Astrocyte of the hippocampus (primary cell): ENCODE results near the gene CHI3L2.
A peak's percentile ranks its signal among the peaks of the same experiment; 100 is the strongest.

Experiments
- DNase-seq: peaks from one replicate; pipeline ENCODE4 v3.0.0; 2011; ENCODE audit warnings: low read depth, low spot score

Gene CHI3L2

DNA sequence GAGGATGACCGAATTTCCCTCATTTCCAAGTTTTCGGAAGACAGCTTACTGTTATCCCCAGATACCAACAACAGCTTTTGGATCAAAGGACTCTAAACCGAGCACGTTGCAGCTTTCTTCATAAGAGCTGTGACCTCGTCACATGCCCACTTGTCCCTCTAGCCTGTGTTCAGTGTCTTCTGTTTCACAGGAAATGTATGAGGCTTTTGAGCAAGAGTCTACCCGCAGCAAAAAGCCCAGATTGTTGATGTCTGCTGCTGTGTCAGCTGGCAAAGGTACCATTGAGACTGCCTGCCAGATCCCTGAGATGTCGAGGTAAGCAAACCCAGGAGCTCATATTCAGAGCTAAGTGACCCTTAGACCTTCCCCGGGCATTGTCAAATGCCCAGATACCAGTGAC is 24.1 kb downstream of the CHI3L2 start:
- DNase-seq = no peak

DNA sequence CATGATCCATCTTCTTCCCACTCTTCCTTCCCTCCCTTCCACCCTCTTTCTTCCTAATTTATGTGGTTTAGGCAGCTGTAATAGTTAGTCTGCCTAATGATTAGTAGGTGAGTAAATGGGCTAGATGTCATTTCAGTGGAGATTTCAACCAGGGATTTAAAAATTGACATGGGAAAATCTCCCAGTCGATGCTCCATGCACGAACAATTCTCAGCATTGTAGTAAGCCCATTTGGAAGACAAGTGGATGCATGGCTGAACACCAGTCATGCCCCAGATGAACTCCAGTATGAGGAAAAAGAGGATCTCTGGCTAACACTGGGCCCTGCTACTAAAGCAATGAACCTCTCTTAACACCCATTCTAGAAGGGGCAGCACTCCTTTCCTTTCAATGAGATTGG is 25.3 kb downstream of the CHI3L2 start:
- DNase-seq = no peak

DNA sequence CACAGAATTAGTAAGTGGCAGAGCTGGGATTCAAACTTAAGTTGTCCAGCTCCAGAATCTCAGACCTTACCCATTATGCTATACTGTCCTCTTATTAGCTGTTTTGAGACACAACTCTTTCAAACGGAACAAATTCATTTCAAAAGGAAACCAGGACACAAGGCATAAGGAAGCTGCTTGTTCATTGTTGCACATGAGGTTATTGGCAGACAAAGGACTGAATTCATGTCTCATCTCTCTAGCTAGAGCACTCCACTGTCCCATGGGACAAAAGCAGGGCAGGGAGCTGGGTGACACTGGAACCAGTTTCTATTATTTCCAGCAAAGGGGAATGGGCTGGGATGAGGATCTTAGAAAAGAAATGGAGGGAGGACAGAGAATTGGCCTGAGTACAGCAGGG is 26.4 kb downstream of the CHI3L2 start:
- DNase-seq = no peak

DNA sequence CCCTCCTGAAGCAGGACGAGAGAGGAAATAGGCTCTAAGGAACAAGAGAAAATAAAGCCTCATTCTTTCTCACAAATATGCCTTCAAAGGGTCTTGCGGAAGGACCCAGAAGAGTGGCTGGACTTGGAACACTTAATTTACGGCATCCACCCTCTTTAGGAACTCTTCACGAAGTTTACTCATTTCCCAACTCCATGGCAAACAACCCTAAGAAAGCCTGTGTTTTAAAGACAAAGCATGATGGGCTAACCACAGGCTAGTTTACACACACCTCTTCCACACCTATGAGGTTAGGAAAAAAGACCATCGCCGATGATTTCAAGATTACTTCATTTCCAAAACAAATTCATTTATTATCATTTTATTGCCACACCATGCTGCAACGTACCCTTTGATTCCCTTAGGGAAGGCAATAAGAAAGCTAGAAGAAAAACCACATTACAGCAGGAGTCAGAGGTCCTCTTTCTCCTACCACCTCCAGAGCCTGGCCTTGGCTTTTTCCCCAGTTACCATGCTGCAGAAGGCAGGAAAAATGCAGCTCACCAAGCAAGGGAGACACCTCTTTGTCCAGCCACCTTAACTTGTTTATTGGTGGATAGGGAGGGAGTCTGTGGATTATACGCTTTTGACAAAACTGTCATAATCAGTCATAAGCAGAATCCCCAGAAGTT is 29.6 kb downstream of the CHI3L2 start:
- DNase-seq = no peak

DNA sequence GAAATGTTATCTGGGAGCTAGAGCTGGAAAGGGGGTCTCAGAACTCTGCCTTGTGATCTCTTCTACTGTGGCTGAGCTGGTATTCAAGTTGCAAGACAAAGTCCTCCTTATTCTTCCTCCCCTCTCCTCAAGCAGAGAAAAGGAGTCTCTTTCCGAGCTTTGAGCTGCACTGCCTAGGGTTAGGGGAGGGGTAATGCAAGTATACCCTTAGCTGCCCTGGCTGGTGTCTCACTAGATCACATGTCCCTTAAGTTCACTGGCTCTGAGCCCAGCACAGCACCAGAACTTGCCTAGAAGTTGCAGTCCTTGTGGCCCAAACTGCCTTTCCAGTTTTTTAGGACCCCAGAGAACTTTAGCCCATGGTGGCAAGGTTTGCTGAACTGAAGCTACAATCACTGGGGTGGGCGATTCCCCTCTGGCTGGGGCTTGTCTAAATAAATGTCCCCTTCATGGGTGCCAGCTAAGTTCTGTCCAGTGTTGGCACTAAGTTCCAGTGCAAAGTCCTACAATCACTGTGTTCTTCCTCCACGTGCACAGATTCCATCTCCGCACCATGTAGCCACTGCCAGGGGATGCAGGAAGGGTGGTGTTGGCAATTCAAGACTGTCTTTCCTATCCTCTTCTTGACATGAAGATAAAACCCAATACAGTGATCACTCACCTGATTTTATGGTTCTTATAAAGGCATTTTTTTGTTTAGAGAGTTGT is 40.4 kb downstream of the CHI3L2 start:
- no peak for DNase-seq

DNA sequence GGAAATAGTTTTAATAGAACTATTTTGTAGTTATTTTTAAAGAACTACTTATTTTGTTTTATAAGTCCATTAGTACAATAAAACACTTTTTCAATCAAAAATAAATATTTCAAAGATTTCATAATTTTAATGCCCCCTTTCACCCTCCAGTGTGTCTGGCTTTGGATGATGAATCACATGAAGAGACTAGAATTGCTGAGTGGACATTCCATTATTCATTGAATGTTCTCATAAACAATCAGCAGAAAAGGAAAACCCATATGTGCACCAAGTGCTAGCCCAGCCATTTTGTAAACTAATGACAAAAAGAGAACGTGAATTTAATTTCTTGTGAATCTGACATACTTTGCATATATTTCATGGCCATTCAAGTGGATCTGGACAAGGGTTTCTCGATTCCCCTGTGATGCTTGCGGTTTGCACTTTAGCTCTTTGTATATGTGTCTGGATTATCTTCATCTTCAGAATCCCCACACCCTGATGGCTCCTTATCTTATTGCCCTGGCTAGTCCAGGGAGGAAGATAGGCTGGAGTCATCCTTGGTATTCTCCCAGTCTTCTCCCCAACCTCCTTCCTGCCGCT is 42.4 kb downstream of the CHI3L2 start:
- no peak for DNase-seq

DNA sequence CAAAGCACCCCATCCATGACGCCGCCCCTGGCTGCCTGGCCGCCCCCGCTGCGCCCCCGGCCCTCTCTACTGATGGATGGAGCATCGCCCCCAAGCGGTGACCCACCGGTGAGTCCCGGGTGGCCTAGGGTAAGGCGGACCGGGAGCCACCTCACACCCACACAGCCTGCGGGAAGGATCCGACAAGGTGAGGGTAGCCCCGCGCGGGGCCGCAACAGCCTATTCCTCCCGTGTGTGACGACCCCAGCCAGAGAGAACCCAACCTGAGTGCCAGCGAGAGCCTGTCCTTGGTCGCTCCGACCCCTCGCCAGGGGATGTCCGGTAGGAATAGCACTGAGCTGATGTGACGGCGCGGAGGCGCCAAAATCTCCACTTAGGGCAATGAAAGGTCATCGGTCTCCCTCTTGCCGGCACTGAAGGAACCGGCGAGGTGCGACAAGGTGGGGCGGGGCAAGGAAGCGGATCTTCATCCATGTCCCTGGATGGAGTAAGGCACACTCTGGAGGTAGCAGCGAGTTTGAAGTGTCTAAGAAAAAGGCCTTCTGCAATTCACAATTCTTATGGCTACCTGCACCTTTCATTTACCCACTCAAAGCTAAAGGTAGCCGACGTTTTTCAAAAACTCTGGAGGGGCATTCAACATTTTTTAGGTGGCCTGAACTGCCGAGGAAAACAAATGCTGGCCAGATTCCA is 43.4 kb downstream of the CHI3L2 start:
- no peak for DNase-seq

DNA sequence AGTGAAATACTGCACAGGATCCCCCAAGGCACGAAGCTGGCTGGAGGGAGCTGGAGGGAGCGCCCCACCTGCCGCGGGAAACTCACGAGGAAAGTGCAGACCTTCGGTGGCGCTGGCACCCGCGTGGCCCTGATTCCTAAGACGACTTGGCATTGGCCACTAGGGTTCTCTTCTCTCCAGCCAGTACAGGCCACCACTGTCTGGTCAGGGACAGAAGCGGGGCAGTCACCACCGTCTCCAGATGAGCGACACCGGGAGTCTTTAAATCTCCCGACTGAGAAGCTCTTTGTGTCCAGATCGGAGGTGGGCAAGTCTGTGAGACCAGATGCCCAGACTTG is 43.9 kb downstream of the CHI3L2 start:
- DNase-seq = no peak

DNA sequence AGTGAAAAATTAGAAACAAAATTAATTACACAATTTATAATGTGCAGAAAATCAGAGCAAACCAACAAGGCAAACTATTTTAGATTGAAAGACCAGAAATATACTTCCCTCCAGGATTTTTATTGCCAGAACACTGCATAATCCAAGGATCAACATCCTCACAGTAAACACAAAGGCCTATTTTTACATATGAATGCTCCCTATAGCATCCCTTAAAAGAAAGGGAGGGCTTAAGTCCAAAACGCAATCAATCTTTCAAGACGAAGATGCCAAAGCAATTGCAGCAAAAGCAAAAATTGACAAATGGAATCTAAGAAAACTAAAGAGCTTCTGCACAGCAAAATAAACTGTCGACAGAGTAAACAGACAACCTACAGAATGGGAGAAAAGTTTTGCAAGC is 44.6 kb downstream of the CHI3L2 start:
- no peak for DNase-seq

DNA sequence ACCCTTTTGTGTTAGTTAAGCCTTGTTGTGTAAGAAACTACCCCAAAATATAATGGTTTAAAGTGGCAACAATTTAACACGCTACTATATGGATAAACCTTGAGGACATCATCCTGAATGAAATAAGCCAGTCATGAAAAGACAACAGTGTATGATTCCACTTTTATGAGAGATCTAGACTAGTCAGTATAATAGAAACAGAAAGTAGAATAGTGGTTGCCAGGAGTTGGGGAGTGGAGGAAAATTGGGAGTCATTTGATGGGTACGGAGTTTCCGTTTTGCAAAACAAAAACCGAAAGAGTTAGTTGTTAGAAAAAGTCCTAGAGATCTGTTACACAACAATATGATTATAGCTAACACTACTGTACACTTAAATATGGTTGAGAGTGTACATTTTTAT is 47.1 kb downstream of the CHI3L2 start:
- no peak for DNase-seq

DNA sequence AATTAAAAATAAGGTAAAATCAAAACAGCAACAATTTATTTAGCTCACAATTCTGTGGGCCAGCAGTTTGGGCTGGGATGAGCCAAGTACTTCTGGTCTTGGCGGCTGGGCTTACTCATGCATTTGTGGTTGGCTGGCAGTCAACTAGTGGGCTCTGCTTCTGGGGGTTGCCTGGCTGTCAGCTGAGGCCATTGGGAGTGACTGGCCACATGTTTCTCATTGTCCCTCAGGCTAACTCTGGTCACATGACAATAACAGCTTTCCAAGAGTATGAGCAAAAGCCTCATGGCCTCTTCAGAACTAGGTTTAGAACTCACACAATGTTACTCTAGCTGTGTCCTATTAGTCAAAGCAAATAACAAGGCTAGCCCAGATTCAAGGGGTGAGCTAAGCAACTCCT is 47.6 kb downstream of the CHI3L2 start:
- DNase-seq = peak; percentile 84

DNA sequence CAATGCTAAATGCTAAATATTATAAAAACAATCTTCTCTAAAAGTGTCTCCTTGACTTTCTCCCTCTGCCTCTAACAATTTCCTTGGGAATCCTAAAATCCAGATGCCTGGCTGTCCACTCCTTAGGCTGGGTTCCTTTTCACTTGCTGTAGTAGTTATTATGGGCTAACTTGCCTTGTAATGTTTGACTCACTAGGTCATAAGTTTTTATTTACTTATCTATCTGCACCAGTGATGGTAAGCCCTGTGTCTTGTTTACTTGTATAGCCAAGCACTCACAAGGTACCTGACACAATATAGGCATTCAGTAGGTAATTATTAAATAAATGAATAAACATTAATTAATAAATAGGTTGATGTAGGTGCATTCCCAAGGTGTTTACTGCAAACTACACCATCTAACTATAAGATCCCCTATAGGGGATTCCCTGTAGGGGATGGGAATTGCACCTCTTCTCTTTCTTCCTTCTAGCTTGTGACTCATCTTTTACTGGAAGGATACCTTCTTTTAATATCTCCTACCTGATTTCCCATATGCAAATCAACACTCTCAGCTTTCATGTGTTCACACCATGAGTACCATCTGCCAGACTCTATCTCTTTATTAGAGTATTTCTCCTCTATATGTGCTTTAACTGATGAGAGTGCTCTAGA is 48.4 kb downstream of the CHI3L2 start:
- no peak for DNase-seq

DNA sequence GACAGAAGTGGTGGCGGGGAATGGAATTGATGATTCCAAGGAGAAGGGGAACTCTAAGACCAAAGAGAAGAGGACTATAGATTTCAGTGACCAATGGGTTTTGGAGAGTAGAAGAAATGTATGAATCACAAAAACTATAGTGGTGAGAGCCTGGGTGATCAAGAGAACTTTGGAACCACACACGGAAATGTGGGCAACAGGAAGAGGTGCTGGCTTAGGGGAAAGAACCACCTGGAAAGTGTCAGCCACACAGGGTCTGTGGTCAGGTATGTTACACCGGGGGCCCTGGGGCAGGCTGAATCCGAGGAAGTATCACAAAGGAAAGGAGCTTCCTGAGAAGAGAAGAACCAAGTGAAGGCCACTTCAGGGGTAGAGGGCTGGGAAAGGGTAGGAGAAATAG is 51.6 kb downstream of the CHI3L2 start:
- no peak for DNase-seq

DNA sequence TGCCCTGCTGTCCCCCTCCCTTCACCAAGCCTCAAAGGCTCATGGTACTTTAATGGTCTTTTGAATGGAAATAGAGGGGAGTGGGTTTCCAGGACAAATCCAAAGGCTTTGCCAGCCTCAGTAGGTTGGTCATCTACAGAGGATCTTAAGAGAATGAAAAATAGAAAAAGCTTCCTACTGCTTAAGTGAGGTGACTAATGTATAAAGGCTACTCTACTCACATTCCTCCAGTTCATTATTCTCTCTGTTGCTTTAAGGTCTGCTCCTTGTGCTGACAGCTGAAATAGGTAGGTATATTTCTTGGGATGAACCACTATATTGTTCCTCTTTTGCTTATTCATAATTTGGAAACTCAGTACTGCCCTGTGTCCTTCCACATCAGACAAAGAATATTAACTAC is 52.8 kb downstream of the CHI3L2 start:
- no peak for DNase-seq

DNA sequence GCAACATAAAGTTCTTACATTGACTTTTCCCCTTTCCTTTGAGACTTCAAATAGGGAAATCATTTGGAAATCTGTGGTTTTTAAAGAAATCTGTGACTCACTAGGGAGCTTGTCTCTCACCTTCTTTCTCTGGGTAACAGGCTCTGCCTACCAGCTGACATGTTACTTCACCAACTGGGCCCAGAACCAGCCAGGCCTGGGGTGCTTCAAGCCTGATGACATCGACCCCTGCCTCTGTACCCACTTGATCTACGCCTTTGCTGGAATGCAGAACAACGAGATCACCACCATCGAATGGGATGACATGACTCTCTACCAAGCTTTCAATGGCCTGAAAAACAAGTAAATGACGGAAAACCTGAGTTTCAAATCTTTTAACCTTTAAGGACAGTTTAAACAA is 53.9 kb downstream of the CHI3L2 start:
- DNase-seq = peak; percentile 22

DNA sequence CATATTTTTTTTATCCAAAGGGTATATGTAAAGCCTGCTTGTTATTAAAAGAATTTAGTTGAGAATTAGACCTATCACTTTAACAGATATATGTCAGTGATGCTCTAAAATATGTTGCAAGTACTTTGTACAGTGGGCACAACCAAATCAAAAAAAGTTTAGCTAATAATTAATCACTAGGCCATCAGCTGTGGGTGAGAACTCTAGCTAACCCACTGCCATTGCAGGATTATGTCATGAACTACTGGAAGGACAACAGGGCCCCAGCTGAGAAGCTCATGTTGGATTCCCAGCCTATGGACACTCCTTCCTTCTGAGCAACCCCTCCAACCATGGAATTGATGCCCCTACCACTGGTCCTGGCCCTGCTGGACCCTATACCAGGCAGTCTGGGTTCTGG is 56.3 kb downstream of the CHI3L2 start:
- no peak for DNase-seq

DNA sequence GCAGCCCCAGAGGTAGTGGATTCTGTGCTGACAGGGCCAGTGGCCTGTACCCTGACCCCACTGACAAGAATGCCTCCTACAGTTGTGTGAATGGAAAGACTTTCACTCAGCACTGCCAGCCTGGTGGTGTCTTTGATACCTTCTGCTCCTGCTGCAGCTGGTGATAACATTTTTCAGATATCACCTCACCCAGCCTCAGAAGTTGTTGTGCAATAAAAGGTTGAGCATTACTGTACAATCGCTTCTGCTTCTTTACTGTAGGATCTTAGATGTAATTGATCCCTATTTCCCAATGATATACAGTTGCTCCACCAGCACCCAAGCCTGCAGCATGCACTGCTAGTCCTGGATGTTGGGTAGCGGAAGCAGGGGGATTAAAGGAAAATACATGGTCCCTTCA is 58.4 kb downstream of the CHI3L2 start:
- DNase-seq = no peak

DNA sequence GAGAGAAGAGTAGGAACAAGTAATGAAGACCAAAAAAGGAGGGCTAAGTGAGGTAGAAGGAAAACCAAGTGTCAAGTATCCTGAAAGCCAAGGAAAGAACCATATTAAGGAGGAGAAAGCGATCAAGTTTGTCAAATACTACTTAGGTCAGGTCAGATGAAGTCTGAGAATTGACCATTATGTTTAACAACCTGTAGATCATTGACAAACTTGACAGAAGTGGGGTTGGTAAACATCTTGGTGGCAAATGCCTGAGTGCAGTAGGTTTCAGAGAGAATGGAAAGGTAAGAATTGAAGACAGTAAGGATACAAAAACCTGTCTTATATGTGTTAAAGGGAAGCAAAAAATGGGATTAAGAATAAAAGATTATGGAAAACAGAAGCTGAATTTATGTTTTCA is 59.4 kb downstream of the CHI3L2 start:
- DNase-seq = no peak

DNA sequence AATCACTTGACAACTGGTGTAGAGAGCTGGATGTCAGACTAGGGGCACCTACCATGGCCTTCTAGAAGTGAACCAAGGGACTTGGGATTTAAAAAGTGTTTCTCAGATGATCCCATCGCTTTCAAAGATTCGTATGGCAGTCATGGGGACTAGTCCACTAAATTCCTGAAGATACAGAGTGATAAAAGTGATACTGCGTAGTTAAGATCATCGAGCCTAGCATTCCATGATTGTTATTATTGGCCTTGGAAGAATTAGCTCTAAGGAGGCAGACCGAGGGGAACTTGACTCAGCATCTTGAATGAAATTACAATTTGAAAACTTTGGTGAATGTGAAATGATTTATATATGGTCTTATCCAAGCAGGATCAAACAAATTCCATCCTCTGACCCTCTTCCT is 61.9 kb downstream of the CHI3L2 start:
- no peak for DNase-seq

DNA sequence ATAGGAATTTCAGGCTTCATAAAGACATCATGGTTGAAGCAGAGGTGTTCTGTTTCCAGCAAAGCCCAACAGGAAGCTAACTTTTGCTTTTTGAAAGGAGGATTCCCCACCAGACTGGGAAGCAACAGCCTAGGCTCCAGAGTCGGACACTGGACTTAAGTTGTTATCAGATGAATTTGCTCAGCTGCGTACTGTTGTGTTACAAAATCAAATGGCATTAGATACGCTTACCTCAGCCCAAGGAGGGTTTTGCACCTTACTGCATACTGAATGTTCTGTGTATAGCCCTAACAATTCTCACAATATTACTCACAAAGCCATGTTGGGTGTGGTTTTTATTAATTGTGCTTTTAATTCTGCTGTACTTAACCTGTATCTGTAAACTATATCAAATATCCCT is 62.6 kb downstream of the CHI3L2 start:
- DNase-seq = no peak

DNA sequence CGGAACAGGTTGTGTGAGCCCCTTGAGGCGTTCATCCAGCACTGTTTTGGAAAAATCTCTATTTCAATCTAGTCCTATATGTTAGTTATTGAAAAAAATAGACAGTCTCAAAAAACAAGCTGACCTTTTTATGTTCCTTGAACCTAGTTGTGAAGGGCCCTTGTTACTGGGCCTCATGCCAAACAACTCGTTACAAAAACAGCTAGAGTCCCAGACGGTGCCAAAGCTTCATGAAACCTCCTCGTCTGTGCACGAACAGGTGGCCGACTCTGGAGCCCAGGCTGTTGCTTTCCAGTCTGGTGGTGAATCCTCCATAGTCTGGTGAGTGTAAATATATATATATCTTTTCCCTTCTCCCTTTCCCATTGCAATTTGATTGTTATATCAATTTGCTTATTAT is 63.1 kb downstream of the CHI3L2 start, which contains the start of gene CHIA:
TSS of gene CHIA (plus strand) at position 222 of the 400 bp plus-strand sequence. CDS start 19,617 bp downstream, outside the sequence.
- DNase-seq = peak; percentile 38
